Tibial artery (tissue), 4 donors: ENCODE measurements around the gene TBXAS1.

ENCODE experiments used
- DNase-seq, 2 donors: peaks; one replicate each; pipeline ENCODE4 v3.0.0-alpha.2; 2019
- H3K27ac ChIP-seq, 2 donors: fragments of 200-600 bp; sonication (generic) in 1 of 2; 1 replicate in 1 of 2; 2 replicates in 1 of 2; pipeline ENCODE4 v1.5.1; 2018 to 2019; ENCODE audit warnings: mild to moderate bottlenecking in 1 of 2
- H3K27me3 ChIP-seq, 2 donors: fragments of 200-600 bp; sonication (generic) in 1 of 2; one replicate each; pipeline versions ENCODE4 v1.5.1 to v1.6.0; 2016 to 2019
- H3K36me3 ChIP-seq, 3 donors: fragments of 200-600 bp; sonication (generic) in 2 of 3; one replicate each; pipeline ENCODE4 v1.5.1; 2016 to 2019; ENCODE audit warnings: mild to moderate bottlenecking in 2 of 3
- H3K4me1 ChIP-seq, 4 donors: fragments of 200-600 bp; sonication (generic) in 2 of 4; 1 replicate in 3 of 4; 2 replicates in 1 of 4; pipeline ENCODE4 v1.5.1; 2016 to 2019
- H3K4me3 ChIP-seq, 2 donors: fragments of 200-600 bp; sonication (generic) in 1 of 2; 1 replicate in 1 of 2; 2 replicates in 1 of 2; pipeline ENCODE4 v1.5.1; 2018 to 2019; ENCODE audit warnings: mild to moderate bottlenecking in 2 of 2
- H3K9me3 ChIP-seq, 3 donors: fragments of 200-600 bp; sonication (generic) in 1 of 3; one replicate each; pipeline ENCODE4 v1.5.1; 2016 to 2019
- CTCF ChIP-seq, 2 experiments: fragments of 200-600 bp in 1 of 2; fragments of 450-650 bp in 1 of 2; IDR thresholded peaks; one replicate each; pipeline ENCODE4 v1.5.1; 2017 to 2019; ENCODE audit warnings: antibody characterized with exemption in 2 of 2, mild to moderate bottlenecking in 1 of 2, moderate library complexity in 1 of 2
- intact Hi-C: fragments of 100-400 bp; cut with DNase I; formaldehyde crosslinking; loops from one replicate; pipeline ENCODE4 v1.15.0; 2023; ENCODE audit warnings: low total_unique reads

The TBXAS1 gene

GRCh38 chr7:139906879-139907278, 77.8 kb downstream of the TBXAS1 start:
- no peak for DNase-seq
- no peaks in the 10 kb centered on the region for H3K27me3 ChIP-seq
- H3K9me3 ChIP-seq = peaks cover 0 to 8% (median 0%) of the 10 kb centered on the region in 3 donors
- TF ChIP-seq CTCF (IDR thresholded peaks at IDR 0.05) = no peak
- no peaks in the 10 kb centered on the region for H3K4me1 ChIP-seq
- H3K4me3 ChIP-seq = no peak overlapping the region
- H3K36me3 ChIP-seq = no peaks in the 10 kb centered on the region
- no peak overlapping the region for H3K27ac ChIP-seq
- intact Hi-C loops = no loop called here

- H3K9me3 ChIP-seq = peaks cover 0 to 3% (median 0%) of the 10 kb centered on the region in 3 donors
- no peak for TF ChIP-seq CTCF (IDR thresholded peaks at IDR 0.05)
- H3K4me1 ChIP-seq = peaks cover 0 to under 1% (median 0%) of the 10 kb centered on the region in 4 donors
- H3K27me3 ChIP-seq = no peaks in the 10 kb centered on the region
- H3K27ac ChIP-seq = no peak overlapping the region
- DNase-seq = no peak
- H3K4me3 ChIP-seq = no peak overlapping the region
- intact Hi-C loops = no loop called here
- H3K36me3 ChIP-seq = no peaks in the 10 kb centered on the region
These were observed 79.7 kb downstream of the TBXAS1 start for GRCh38 chr7:139908792-139909191.

GRCh38 chr7:139909379-139910050, 80.5 kb downstream of the TBXAS1 start:
- no peaks in the 10 kb centered on the region for H3K27me3 ChIP-seq
- intact Hi-C loops = no loop called here
- DNase-seq = no peak

GRCh38 chr7:139913021-139913844, 84.2 kb downstream of the TBXAS1 start:
- Histone ChIP-seq H3K27ac (no peak overlapping the region), H3K9me3 (no peaks in the 10 kb centered on the region)
- intact Hi-C loops = no loop called here

More at GRCh38 chr7:139909379-139910050, 80.5 kb downstream of the TBXAS1 start:
- Histone ChIP-seq H3K4me1 (peaks cover 0 to 8% (median 0%) of the 10 kb centered on the region in 4 donors), H3K9me3 (peaks cover 0 to 3% (median 0%) of the 10 kb centered on the region in 3 donors), H3K36me3 (no peaks in the 10 kb centered on the region), H3K4me3 (no peak overlapping the region), H3K27ac (no peak overlapping the region)
- no peak for TF ChIP-seq CTCF (IDR thresholded peaks at IDR 0.05)

DNA sequence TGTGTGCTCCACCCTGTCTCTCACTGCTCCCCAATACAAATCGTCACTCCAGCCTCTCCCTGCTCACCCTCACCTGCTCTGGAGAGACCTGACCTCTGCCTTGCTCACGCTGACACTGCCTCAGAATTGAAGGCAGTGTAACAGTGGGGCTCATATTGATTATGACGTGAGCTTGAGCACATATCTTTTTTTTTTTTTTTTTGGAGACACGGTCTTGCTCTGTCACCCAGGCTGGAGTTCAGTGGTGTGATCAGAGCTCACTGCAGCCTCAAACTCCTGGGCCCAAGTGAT, 84.7 kb downstream of the TBXAS1 start:
- Histone ChIP-seq H3K9me3 (no peaks in the 10 kb centered on the region), H3K4me1 (peaks cover 0 to 42% (median 16%) of the 10 kb centered on the region in 4 donors), H3K27ac (no peak overlapping the region), H3K4me3 (no peak overlapping the region), H3K36me3 (no peaks in the 10 kb centered on the region), H3K27me3 (no peaks in the 10 kb centered on the region)
- no peak for TF ChIP-seq CTCF (IDR thresholded peaks at IDR 0.05)
- intact Hi-C loops = no loop called here
- no peak for DNase-seq

More at GRCh38 chr7:139913021-139913844, 84.2 kb downstream of the TBXAS1 start:
- no peaks in the 10 kb centered on the region for H3K27me3 ChIP-seq
- H3K4me3 ChIP-seq = no peak overlapping the region
- no peak for DNase-seq
- no peaks in the 10 kb centered on the region for H3K36me3 ChIP-seq
- TF ChIP-seq CTCF (IDR thresholded peaks at IDR 0.05) = no peak
- peaks cover 0 to 36% (median 15%) of the 10 kb centered on the region in 4 donors for H3K4me1 ChIP-seq
